K562 (cell line): ENCODE measurements around the gene VWA3B. TPM values are rescaled to one million over a fixed set of nuclear protein-coding genes. Genes with fewer than 3 reads are reported as not detected.

Experiments used
- ATAC-seq: fragments of 200-7000 bp; cut with Tn5 transposase; 3 replicates; pipeline ENCODE4 v1.9.1; 2020; ENCODE audit warnings: moderate library complexity
- BruUV-seq: library from RNA; stranded (reverse); fragments of 400-500 nt; replicated peaks from 2 replicates; lab custom pipeline; 2021; lab: Mats Ljungman, UMichigan
- CTCF ChIA-PET: fragments of 300-600 bp; formaldehyde crosslinking; extraction: SDS; loops from one replicate; lab custom pipeline; 2021; ENCODE audit warnings: low intra/inter-chr PET ratio; lab: Yijun Ruan, JAX
- POLR2A ChIA-PET: fragments of 300-600, 350-650 bp; sonication (Branson Sonifier 250); formaldehyde crosslinking; extraction: SDS; loops from one replicate; lab custom pipeline; 2021; ENCODE audit warnings: antibody characterized with exemption, inconsistent platforms; lab: Yijun Ruan, JAX
- DNase-seq, 4 experiments: peaks; one replicate each; pipeline versions ENCODE4 v3.0.0 to v3.0.0-alpha.2; 2011 to 2018; ENCODE audit warnings: low spot score in 3 of 4, mixed read lengths in 3 of 4; ENCODE audit errors: extremely low read depth in 1 of 4
- FAIRE-seq: peaks from 2 replicates; lab custom pipeline; 2011; peaks lifted over from hg19 to GRCh38; lab: Jason Lieb, UNC
- H2AFZ ChIP-seq: 2 replicates; pipeline ENCODE4 v1.6.0; 2011; ENCODE audit warnings: low read depth, low read length, control low read depth, inconsistent platforms
- H3K27ac ChIP-seq: fragments of 200-600 bp; 3 replicates; pipeline ENCODE4 v1.8.0; 2011; ENCODE audit warnings: low read depth, mild to moderate bottlenecking, control low read depth, inconsistent platforms, low read length, moderate library complexity, mixed read lengths; ENCODE audit errors: extremely low read depth
- H3K27me3 ChIP-seq, 2 experiments: fragments of 300-600 bp in 1 of 2; 2 replicates in 1 of 2; 3 replicates in 1 of 2; pipeline versions ENCODE4 v1.6.0 to v1.8.0; 2011; ENCODE audit warnings: inconsistent platforms in 2 of 2, low read length in 2 of 2, mild to moderate bottlenecking in 1 of 2, mixed read lengths in 1 of 2, moderate library complexity in 1 of 2; ENCODE audit not compliant: control insufficient read depth in 2 of 2, insufficient read depth in 2 of 2
- H3K36me3 ChIP-seq: fragments of 300-600 bp; 3 replicates; pipeline ENCODE4 v1.8.0; 2011; ENCODE audit warnings: mild to moderate bottlenecking, low read length, inconsistent platforms; ENCODE audit not compliant: control insufficient read depth, insufficient read depth
- H3K4me1 ChIP-seq, 2 experiments: fragments of 200-600 bp in 1 of 2; replicated peaks in 1 of 2; 2 replicates in 1 of 2; 3 replicates in 1 of 2; pipeline versions ENCODE4 v1.5.1 to v1.8.0; 2011; ENCODE audit warnings: inconsistent platforms in 2 of 2, low read length in 2 of 2, mild to moderate bottlenecking in 1 of 2, mixed read lengths in 1 of 2, moderate library complexity in 1 of 2; ENCODE audit not compliant: control insufficient read depth in 2 of 2, insufficient read depth in 2 of 2
- H3K4me2 ChIP-seq: 2 replicates; pipeline ENCODE4 v1.6.1; 2011; ENCODE audit warnings: low read length, control low read depth, inconsistent platforms, mixed read lengths; ENCODE audit not compliant: insufficient read depth
- H3K4me3 ChIP-seq: fragments of 200-600 bp; sonication (generic), shearing (Covaris generic); 2 replicates; pipeline ENCODE4 v1.5.1; 2016; ENCODE audit warnings: control low read depth, inconsistent platforms
- H3K79me2 ChIP-seq: fragments of 200-600 bp; 3 replicates; pipeline ENCODE4 v1.8.0; 2011; ENCODE audit warnings: low read length, inconsistent platforms; ENCODE audit not compliant: control insufficient read depth, insufficient read depth
- H3K9ac ChIP-seq, 2 experiments: 2 replicates each; pipeline versions ENCODE4 v1.6.0 to v1.6.1; 2011; ENCODE audit warnings: low read depth in 2 of 2, low read length in 2 of 2, control low read depth in 1 of 2, inconsistent platforms in 1 of 2, mild to moderate bottlenecking in 1 of 2, mixed read lengths in 1 of 2; ENCODE audit not compliant: insufficient read depth in 1 of 2
- H3K9me1 ChIP-seq: one replicate; pipeline ENCODE4 v1.6.0; 2011; ENCODE audit warnings: inconsistent platforms, mild to moderate bottlenecking, low read length, moderate library complexity; ENCODE audit not compliant: control insufficient read depth, insufficient read depth
- H3K9me3 ChIP-seq: replicated peaks from 2 replicates; pipeline ENCODE4 v1.5.1; 2011; ENCODE audit warnings: low read depth, low read length, inconsistent platforms; ENCODE audit not compliant: control insufficient read depth, insufficient read depth
- H4K20me1 ChIP-seq: replicated peaks from 2 replicates; pipeline ENCODE4 v1.6.1; 2011; ENCODE audit warnings: low read length, inconsistent platforms, mixed read lengths; ENCODE audit not compliant: control insufficient read depth, insufficient read depth
- ERF ChIP-seq: fragments of 450-650 bp; formaldehyde crosslinking; IDR thresholded peaks from 2 replicates; pipeline ENCODE4 v1.4.0; 2020; ENCODE audit warnings: mild to moderate bottlenecking, mixed read lengths
- FOXA1 ChIP-seq: fragments of 450-650 bp; IDR thresholded peaks from 2 replicates; pipeline ENCODE4 v1.6.1; 2016; ENCODE audit warnings: mild to moderate bottlenecking, borderline replicate concordance
- GABPB2 ChIP-seq: fragments of 250-450 bp; sonication (Bioruptor Pico); conservative IDR thresholded peaks from 2 replicates; pipeline ENCODE4 v1.5.1; 2021; ENCODE audit warnings: mild to moderate bottlenecking
- GTF2A2 ChIP-seq: IDR thresholded peaks from 2 replicates; pipeline ENCODE4 v1.6.1; 2016; ENCODE audit warnings: mild to moderate bottlenecking, missing genetic modification characterization, missing compliant biosample characterization
- NFATC3 ChIP-seq: fragments of 450-650 bp; IDR thresholded peaks from 2 replicates; pipeline ENCODE4 v1.6.1; 2017; ENCODE audit warnings: mild to moderate bottlenecking
- PCBP2 ChIP-seq: fragments of 200-400 bp; formaldehyde crosslinking; IDR thresholded peaks from 2 replicates; pipeline ENCODE4 v1.6.1; 2018; ENCODE audit warnings: low read length, low read depth, mild to moderate bottlenecking, moderate library complexity; ENCODE audit not compliant: poor library complexity, severe bottlenecking
- STAG1 ChIP-seq: sonication (generic); formaldehyde crosslinking; IDR thresholded peaks from 2 replicates; pipeline ENCODE4 v1.5.0; 2020; ENCODE audit warnings: missing genetic modification reagents, borderline replicate concordance
- ZFPM2 ChIP-seq: fragments of 250-450 bp; sonication (Bioruptor Pico); IDR thresholded peaks from 2 replicates; pipeline ENCODE4 v1.5.1; 2022; ENCODE audit warnings: mild to moderate bottlenecking
- ZNF384 ChIP-seq: IDR thresholded peaks from 2 replicates; pipeline ENCODE4 v1.6.1; 2012; ENCODE audit warnings: low read depth, low read length, improper control_type of control experiment
- WGBS: fragments of 100-300 bp; shearing (Covaris generic); methylation state at CpG from one replicate; pipeline ENCODE4 v1.1.6; 2016; ENCODE audit warnings: low coverage, mixed read lengths; ENCODE audit not compliant: insufficient coverage; ENCODE audit errors: missing lambda C conversion rate; 5-methylcytosine and 5-hydroxymethylcytosine counted together
- in situ Hi-C: fragments of 300-500 bp; cut with MboI; formaldehyde crosslinking; loops from 4 replicates; pipeline ENCODE4 v1.15.0; 2018; ENCODE audit warnings: inconsistent platforms, mixed read lengths
- intact Hi-C: fragments of 100-400 bp; cut with micrococcal nuclease; formaldehyde crosslinking; loops from 2 replicates; pipeline ENCODE4 v1.14.2; 2022
- polyA plus RNA-seq, 8 experiments: library from polyadenylated mRNA; depleted of rRNA in 4 of 8; stranded (reverse) in 5 of 8; unstranded in 3 of 8; fragments of >200 nt; fragmentation: Nextera tagmentation in 2 of 8; fragmentation: Illumina TruSeq in 1 of 8; extraction: Ambion mirVana in 2 of 8; extraction: Trizol in 1 of 8; gene quantifications; 2 replicates each; pipeline versions ENCODE4 v1.2.1 to v1.2.3, GENCODE V29; 2011 to 2014; ENCODE audit warnings: inconsistent platforms in 1 of 8, missing spikeins in 1 of 8
- total RNA-seq, 7 experiments: library from RNA; depleted of rRNA in 6 of 7; stranded (reverse); fragments of >200 nt in 6 of 7; fragmentation: Illumina TruSeq in 2 of 7; extraction: Trizol in 2 of 7; gene quantifications; 2 replicates each; pipeline versions ENCODE4 v1.2.1 to v1.2.3, GENCODE V29; 2011 to 2021; ENCODE audit warnings: low replicate concordance in 1 of 7

Gene VWA3B
- total and polyA plus RNA-seq, 9 of the 15 experiments (the other 6 are each of a cell fraction or from before 2014, with no cell fraction given): not detected

- WGBS: 3% methylated on average over 5 of the region's 5 CpGs
Observed at GRCh38 chr2:98067160-98067559, 19.8 kb upstream of the VWA3B start.

GRCh38 chr2:98070081-98070480 lies 16.9 kb upstream of the VWA3B start:
- FAIRE-seq (no peak), ATAC-seq (no peak), DNase-seq (no peak)
- Histone ChIP-seq H3K9me1 (no peaks in the 10 kb centered on the region), H3K9me3 (no peaks in the 10 kb centered on the region), H3K9ac (no peak overlapping the region), H3K79me2 (no peaks in the 10 kb centered on the region), H3K27ac (no peak overlapping the region), H3K27me3 (peaks cover 12 to 18% of the 10 kb centered on the region in 2 experiments; a peak in 4 of 5 replicates), H4K20me1 (no peaks in the 10 kb centered on the region), H3K4me2 (no peak overlapping the region), H3K4me3 (no peak overlapping the region), H3K4me1 (no peaks in the 10 kb centered on the region), H3K36me3 (no peaks in the 10 kb centered on the region), H2AFZ (no peak overlapping the region)
- intact Hi-C loops: no loop called here
- in situ Hi-C loops: no loop called here
- no TSS peak for BruUV-seq
- ChIA-PET CTCF (no interaction called here), POLR2A (interaction anchor here (0.7 kb wide), 1 partner anchor 11 kb away, joined by 3 read pairs; no protein-coding TSS in a partner anchor)
- TF ChIP-seq ERF (no peak), FOXA1 (no peak), STAG1 (CRISPR knock-in tag) (no peak), GABPB2 (CRISPR knock-in tag) (no peak), ZNF384 (no peak)
- 2% methylated on average over 11 of the region's 11 CpGs for WGBS

More at GRCh38 chr2:98067160-98067559, 19.8 kb upstream of the VWA3B start:
- Histone ChIP-seq H3K79me2 (no peaks in the 10 kb centered on the region), H3K9me1 (no peaks in the 10 kb centered on the region), H3K9me3 (no peaks in the 10 kb centered on the region), H2AFZ (no peak overlapping the region), H3K27ac (no peak overlapping the region), H3K36me3 (no peaks in the 10 kb centered on the region), H3K9ac (no peak overlapping the region), H3K27me3 (peaks cover 14 to 20% of the 10 kb centered on the region in 2 experiments; a peak in 4 of 5 replicates), H3K4me2 (no peak overlapping the region), H3K4me3 (no peak overlapping the region), H4K20me1 (no peaks in the 10 kb centered on the region), H3K4me1 (no peaks in the 10 kb centered on the region)
- no peak for TF ChIP-seq GTF2A2 (tag)
- no peak for TF ChIP-seq PCBP2
- no peak for TF ChIP-seq ZFPM2
- TF ChIP-seq NFATC3: no peak
- ChIA-PET POLR2A (no interaction called here), CTCF (no interaction called here)
- intact Hi-C loops (no loop called here), in situ Hi-C loops (no loop called here)
- no peak for FAIRE-seq
- ATAC-seq: no peak
- no peak for DNase-seq
- BruUV-seq: no TSS peak
